ENCODE results near the gene PSMC2. TPM values are rescaled to one million over a fixed set of nuclear protein-coding genes. Genes with fewer than 3 reads are reported as not detected.
"Not testable (repeated sequence)": the region's sequence is repeated elsewhere in the genome, so short reads cannot be mapped to it uniquely, and the experiment has no call there.

PSMC2 gene
- total and polyA plus RNA-seq, 2 donors from 2014 or later = 98.8 to 115 TPM

GRCh38 chr7:103398483-103399127, 51.2 kb downstream of the PSMC2 start:
- no peak for DNase-seq
- FAIRE-seq = no peak
- Histone ChIP-seq H3K27me3 (ENCODE audit: control insufficient read depth, insufficient read depth, low read length) (no peaks in the 10 kb centered on the region), H3K36me3 (ENCODE audit: control insufficient read depth in 2 of 3, insufficient read depth in 3 of 3, low read length in 3 of 3) (no peaks in the 10 kb centered on the region), H3K9me3 (ENCODE audit: control insufficient read depth in 2 of 3, insufficient read depth in 1 of 3, low read length in 3 of 3) (no peaks in the 10 kb centered on the region), H3K4me3 (ENCODE audit: low read length in 3 of 3) (no peak overlapping the region), H3K27ac (ENCODE audit: low read depth in 2 of 2, low read length in 2 of 2) (no peak overlapping the region), H3K9ac (ENCODE audit: low read length in 3 of 3) (no peak overlapping the region), H3K4me1 (ENCODE audit: control insufficient read depth in 2 of 3, insufficient read depth in 2 of 3, low read depth in 1 of 3, low read length in 3 of 3) (no peaks in the 10 kb centered on the region)
- TF ChIP-seq CTCF (IDR thresholded peaks at IDR 0.05; ENCODE audit: borderline replicate concordance, extremely low read depth, insufficient read depth) = no peak
- intact Hi-C loops (cut with DNase I) = no loop called here

GRCh38 chr7:103399687-103400086, 52.2 kb downstream of the PSMC2 start:
- intact Hi-C loops (cut with DNase I); H3K36me3 ChIP-seq (ENCODE audit: control insufficient read depth in 2 of 3, insufficient read depth in 3 of 3, low read length in 3 of 3); H3K27ac ChIP-seq (ENCODE audit: low read depth in 2 of 2, low read length in 2 of 2); FAIRE-seq; H3K27me3 ChIP-seq (ENCODE audit: control insufficient read depth, insufficient read depth, low read length); H3K9me3 ChIP-seq (ENCODE audit: control insufficient read depth in 2 of 3, insufficient read depth in 1 of 3, low read length in 3 of 3); H3K4me1 ChIP-seq (ENCODE audit: control insufficient read depth in 2 of 3, insufficient read depth in 2 of 3, low read depth in 1 of 3, low read length in 3 of 3); H3K9ac ChIP-seq (ENCODE audit: low read length in 3 of 3); H3K4me3 ChIP-seq (ENCODE audit: low read length in 3 of 3); DNase-seq: not testable (repeated sequence)

GRCh38 chr7:103405789-103406613, 58.6 kb downstream of the PSMC2 start:
- H3K4me1 ChIP-seq (ENCODE audit: control insufficient read depth in 2 of 3, insufficient read depth in 2 of 3, low read depth in 1 of 3, low read length in 3 of 3); intact Hi-C loops (cut with DNase I); H3K9me3 ChIP-seq (ENCODE audit: control insufficient read depth in 2 of 3, insufficient read depth in 1 of 3, low read length in 3 of 3); FAIRE-seq; H3K9ac ChIP-seq (ENCODE audit: low read length in 3 of 3); H3K27ac ChIP-seq (ENCODE audit: low read depth in 2 of 2, low read length in 2 of 2); DNase-seq; H3K36me3 ChIP-seq (ENCODE audit: control insufficient read depth in 2 of 3, insufficient read depth in 3 of 3, low read length in 3 of 3); H3K4me3 ChIP-seq (ENCODE audit: low read length in 3 of 3); H3K27me3 ChIP-seq (ENCODE audit: control insufficient read depth, insufficient read depth, low read length): not testable (repeated sequence)

- Histone ChIP-seq H3K4me3 (ENCODE audit: low read length in 3 of 3) (no peak overlapping the region), H3K27ac (ENCODE audit: low read depth in 2 of 2, low read length in 2 of 2) (no peak overlapping the region), H3K27me3 (ENCODE audit: control insufficient read depth, insufficient read depth, low read length) (no peaks in the 10 kb centered on the region), H3K36me3 (ENCODE audit: control insufficient read depth in 2 of 3, insufficient read depth in 3 of 3, low read length in 3 of 3) (no peaks in the 10 kb centered on the region), H3K9ac (ENCODE audit: low read length in 3 of 3) (no peak overlapping the region), H3K4me1 (ENCODE audit: control insufficient read depth in 2 of 3, insufficient read depth in 2 of 3, low read depth in 1 of 3, low read length in 3 of 3) (no peaks in the 10 kb centered on the region), H3K9me3 (ENCODE audit: control insufficient read depth in 2 of 3, insufficient read depth in 1 of 3, low read length in 3 of 3) (no peaks in the 10 kb centered on the region)
- intact Hi-C loops (cut with DNase I) = no loop called here
- DNase-seq (no peak), FAIRE-seq (no peak)
- TF ChIP-seq CTCF (IDR thresholded peaks at IDR 0.05; ENCODE audit: borderline replicate concordance, extremely low read depth, insufficient read depth) = no peak
Observed at GRCh38 chr7:103412151-103412550, 64.7 kb downstream of the PSMC2 start.

Data from kidney (tissue), 14 donors.